ENCODE data around the gene SCLY.

SCLY gene

GRCh38 chr2:238096311-238097011, 35.7 kb downstream of the SCLY start:
- no peak for DNase-seq (ENCODE audit: low read depth)
- no peak overlapping the region for H3K4me3 ChIP-seq (ENCODE audit: low read depth, low read length)
- TF ChIP-seq, protein P1, sequence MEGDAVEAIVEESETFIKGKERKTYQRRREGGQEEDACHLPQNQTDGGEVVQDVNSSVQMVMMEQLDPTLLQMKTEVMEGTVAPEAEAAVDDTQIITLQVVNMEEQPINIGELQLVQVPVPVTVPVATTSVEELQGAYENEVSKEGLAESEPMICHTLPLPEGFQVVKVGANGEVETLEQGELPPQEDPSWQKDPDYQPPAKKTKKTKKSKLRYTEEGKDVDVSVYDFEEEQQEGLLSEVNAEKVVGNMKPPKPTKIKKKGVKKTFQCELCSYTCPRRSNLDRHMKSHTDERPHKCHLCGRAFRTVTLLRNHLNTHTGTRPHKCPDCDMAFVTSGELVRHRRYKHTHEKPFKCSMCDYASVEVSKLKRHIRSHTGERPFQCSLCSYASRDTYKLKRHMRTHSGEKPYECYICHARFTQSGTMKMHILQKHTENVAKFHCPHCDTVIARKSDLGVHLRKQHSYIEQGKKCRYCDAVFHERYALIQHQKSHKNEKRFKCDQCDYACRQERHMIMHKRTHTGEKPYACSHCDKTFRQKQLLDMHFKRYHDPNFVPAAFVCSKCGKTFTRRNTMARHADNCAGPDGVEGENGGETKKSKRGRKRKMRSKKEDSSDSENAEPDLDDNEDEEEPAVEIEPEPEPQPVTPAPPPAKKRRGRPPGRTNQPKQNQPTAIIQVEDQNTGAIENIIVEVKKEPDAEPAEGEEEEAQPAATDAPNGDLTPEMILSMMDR (IDR thresholded peaks at IDR 0.05; ENCODE audit: control insufficient read depth, extremely low read depth, insufficient read depth) = no peak

DNA sequence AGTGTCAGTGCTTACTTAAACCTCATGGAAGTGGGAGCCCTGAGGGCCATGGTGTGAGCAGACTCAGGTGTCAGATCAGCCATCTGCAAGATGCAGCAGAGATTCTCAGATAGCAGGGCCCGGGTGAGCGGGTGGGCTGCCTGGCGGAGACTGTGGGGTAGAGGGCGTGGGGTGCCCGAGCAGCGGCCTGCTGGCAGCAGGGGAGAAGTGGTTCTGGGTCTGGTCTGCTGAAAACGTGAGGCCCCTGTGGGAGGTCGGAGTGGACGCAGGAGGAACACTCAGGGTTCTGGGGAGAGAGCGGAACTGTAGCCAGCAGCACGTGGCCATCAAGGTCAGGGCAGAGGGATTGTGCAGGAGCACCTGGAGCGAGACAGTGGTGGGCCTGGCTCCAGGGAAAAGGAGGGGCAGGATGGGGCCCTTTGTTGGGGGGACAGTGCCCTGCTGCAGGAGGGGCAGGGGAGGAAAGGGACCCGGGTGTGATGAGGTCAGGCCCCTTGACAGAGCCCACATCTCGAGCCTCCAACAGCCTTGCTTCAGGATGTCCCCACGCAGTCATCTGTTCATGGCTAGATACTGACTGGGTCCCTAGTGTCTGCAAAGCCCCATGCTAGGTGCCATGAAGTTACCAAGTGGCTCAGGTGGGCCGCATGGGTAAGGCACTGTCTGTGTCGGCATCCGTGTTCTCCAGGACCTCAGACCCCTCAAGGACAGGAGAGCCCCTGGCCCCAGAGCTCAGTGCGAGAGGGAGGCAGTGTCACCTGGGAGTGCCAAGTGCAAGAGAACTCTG, 36.6 kb downstream of the SCLY start:
- DNase-seq (ENCODE audit: low read depth) = no peak
- TF ChIP-seq, protein P1 (IDR thresholded peaks at IDR 0.05; ENCODE audit: control insufficient read depth, extremely low read depth, insufficient read depth) = no peak
- no peak overlapping the region for H3K4me3 ChIP-seq (ENCODE audit: low read depth, low read length)

- peak; percentile 72 for DNase-seq (ENCODE audit: low read depth)
- H3K4me3 ChIP-seq (ENCODE audit: low read depth, low read length) = no peak overlapping the region
- TF ChIP-seq, protein P1 (IDR thresholded peaks at IDR 0.05; ENCODE audit: control insufficient read depth, extremely low read depth, insufficient read depth) = no peak
Measured at GRCh38 chr2:238097988-238098871, 37.4 kb downstream of the SCLY start.

- H3K4me3 ChIP-seq (ENCODE audit: low read depth, low read length) = no peak overlapping the region
- DNase-seq (ENCODE audit: low read depth) = no peak
- TF ChIP-seq, protein P1 (IDR thresholded peaks at IDR 0.05; ENCODE audit: control insufficient read depth, extremely low read depth, insufficient read depth) = no peak
Measured at GRCh38 chr2:238098901-238099713, 38.3 kb downstream of the SCLY start.

DNA sequence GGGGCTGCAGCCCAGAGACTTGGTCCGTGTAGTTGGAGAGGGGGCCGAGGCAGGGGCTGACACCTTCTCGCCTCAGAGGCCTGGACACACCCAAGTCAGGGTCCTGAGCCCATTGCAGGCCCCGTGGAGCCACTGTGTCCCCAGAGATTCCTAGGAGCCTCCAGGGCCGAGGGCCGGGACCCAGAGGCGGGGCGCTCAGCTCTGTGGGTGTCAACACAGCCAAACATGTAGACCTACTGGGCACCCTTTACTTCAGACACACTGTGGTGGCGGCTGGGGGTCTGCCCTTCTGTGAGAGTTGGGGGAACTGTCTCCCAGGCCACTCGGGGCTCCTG, 38.9 kb downstream of the SCLY start:
- no peak overlapping the region for H3K4me3 ChIP-seq (ENCODE audit: low read depth, low read length)
- TF ChIP-seq, protein P1 (IDR thresholded peaks at IDR 0.05; ENCODE audit: control insufficient read depth, extremely low read depth, insufficient read depth) = no peak

More for the DNA sequence above, 38.9 kb downstream of the SCLY start:
- no peak for DNase-seq (ENCODE audit: low read depth)

Measured in LNCaP clone FGC (cell line).